HG03103 (cell line): ENCODE measurements around the gene CDKN1C.

Source experiments
- ATAC-seq: cut with Tn5 transposase; IDR thresholded peaks from one replicate; pipeline ENCODE4 v1.9.1; 2021; ENCODE audit warnings: low read depth; ENCODE audit not compliant: unreplicated experiment

Gene CDKN1C

DNA sequence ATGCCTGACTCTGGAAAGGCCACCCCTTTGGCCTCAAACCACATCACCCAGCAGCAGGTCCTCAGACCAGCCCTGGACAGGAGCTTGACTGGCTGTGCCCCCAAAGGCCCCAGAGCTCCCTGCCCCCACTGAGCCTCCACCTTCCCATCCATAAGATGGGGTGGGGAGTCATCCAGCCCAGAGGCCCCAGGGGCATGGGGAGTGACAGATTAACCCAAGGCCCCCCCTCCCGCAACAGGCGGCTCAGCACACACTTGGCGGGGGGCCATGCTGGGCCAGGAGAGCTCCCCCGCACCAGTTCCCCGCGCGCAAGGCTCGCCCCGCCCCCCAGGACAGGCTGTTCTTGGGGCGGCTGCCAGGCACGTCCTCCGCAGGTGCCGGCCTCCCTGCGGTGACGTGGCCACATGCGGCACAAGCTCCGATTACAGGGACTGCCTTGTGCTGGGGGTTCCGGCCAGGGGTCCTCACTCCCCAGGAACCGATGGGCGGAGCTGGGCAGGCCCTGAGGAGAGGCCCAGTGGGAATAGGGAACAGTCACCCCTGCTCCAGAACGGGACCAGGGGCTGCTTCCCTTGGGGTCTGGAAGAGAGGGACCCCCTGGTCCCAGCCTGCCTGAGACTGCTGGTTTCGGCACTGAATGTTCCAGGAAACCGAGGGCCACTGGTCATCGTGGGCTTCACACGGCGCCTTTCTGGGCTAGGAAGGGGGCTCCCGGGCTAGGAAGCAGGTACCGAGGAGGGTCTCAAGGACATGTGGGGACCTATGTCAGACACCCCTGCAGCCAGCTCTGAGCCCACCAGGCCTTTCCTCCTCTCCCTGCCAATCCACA, 5.1 kb upstream of the CDKN1C start:
- ATAC-seq: no peak

DNA sequence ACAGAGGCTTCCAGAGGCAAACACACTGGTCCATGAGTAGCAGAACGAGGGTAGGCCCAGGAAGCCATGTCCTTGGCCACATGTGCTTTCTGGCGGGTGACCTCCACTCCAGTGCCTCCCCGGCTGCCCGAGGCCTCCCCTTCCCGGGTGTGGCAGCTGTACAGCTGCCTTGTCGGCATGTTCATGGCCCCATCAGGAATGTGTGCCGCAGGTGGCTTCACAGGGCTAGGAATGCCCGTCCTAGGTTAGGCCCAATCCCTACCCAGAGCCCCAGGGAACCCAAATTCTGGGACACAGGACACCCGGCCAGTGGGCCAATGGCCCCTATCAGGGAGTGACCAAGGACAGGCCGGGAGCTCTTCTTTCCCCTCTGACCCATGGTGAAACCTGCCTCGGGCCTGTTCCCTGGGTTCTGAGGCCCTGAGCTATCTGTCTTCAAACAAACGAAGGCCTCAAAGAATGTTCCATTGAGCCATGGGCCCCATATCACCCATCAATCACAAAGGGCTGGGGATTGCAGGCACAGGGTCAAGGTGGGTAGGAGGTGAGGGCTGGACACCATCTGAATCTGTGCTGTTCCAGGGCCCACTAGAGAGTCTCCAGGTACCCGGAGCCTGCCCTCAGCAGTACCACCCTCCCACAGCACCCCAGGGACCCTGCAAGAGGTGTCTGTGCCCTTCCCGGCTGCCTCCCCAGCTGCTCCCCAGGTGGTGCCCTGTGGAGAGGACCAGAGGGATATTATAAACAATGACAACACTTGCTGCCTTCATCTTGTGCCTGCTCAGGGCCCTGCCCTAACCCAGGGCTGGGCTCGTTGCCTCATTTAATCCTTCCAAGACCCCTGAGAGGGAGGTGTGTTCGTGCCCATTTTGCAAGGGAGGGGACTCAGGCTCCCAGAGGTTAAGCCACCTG, 4.0 kb upstream of the CDKN1C start:
- ATAC-seq: no peak

DNA sequence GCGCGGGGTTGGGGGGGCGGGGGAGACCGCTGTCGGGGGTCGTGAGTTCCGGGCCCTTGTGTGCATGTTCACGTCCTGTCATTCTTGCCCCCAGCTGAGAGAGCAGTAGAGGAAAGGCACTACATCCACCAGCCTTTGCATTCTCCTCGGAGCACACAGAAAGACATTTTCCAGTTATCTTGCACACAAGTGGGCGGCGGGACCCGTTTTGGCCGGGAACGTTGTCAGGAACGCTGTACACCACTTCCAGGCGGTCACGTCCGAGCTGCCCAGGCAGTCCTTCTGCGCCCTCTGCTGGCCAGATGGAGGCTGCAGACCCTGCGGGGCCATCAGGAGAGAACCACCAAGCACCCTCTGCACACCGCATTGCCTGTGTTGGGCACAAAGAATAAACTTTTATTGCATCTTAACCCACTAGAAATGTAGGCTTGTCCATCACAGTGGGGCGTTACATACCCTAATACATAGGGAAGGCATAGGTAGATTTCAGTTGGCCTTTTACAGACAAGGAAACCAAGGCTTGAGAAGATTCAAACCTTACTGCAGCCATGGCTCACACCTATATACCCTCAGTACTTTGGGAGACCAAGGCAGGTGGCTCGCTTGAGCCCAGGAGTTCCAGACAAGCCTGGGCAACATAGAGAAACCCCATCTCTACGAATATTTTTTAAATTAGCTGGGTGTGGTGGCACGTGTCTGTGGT, 2.8 kb upstream of the CDKN1C start:
- ATAC-seq: no peak

DNA sequence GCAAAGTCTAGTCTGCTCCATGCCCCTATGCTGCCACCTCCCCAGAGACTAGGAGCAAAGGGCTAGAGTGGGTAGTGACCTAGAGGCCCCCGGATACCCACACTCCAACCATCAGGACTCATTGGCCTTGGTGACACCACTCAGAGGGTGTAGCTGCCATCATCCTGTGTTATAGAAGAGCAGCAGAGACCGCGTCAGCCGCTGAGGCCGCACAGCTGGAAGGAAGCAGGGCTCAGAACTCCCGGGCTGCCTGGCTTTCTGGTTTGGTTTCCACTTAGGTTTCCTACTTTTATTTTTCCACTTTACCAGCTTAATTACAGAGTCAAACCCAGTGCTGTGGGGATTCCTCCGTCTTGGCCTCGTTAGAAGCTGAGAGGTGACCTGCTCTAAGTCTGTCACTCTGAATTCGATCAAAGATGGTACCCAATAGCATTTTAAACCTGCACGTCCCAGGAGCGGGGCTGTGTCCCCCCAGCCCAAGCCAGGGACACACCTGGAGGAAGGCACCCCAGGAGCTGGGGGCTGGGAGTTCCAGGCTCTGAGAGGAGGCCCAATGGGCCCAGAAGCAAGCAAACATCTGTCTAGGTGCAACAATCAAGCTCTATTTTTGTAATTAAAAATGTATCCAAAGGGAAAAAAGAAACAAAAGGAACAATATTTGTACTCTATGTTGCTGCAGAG, 2.1 kb upstream of the CDKN1C start:
- no peak for ATAC-seq

DNA sequence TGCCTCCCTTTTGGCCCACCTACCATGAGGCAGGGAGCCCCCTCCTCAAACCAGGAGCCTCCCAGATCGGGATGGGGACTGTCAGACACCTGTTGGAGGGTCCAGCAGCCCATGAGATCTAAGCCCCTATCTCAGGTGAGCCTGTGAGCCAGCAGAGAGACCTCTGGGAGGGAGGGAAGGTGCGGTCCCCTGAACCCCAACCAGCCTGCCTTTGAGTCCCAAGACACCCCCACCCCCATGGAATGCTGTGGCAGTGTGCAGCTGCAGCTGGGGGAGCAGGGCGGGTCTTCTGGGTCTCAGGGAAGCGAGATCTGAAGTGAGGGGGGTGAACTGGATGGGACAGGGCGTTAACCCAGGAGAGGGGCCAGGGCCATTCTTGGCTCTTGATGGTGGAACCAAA, 1.4 kb upstream of the CDKN1C start:
- no peak for ATAC-seq

DNA sequence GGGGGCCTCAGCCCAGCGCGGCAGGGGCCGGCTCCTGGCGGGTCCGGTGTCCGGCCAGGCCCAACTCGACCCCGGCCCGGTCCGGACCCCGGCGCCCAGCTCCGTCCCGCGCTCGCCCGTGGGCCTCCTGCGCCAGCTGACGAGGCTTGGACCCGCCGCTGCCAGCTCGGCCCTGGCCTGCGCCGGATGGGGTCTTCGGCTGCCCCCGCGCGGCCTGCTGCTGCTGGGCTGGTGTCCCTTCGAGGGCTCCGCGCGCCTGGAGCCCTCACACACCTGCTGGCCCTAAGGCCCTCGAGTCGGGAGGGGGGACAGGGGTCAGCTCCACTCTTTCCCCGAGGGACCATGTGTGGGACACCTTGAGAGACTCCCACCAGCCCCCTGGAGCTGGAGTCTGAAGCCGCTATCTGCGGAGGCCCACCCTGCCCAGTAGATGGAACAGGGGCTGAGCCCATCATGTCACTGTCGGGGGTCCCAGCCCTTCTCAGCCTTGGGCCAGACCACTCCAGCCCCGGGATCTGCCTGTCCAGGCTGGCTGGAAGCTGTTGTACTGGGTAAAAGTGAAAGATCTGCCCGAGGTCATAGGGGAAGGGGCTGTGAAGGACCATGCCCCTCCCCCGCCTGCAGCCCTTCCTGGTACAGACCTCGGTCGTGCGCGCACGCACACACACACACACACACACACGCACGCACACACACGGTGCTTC, 768 bp upstream of the CDKN1C start:
- ATAC-seq: peak; percentile 12

DNA sequence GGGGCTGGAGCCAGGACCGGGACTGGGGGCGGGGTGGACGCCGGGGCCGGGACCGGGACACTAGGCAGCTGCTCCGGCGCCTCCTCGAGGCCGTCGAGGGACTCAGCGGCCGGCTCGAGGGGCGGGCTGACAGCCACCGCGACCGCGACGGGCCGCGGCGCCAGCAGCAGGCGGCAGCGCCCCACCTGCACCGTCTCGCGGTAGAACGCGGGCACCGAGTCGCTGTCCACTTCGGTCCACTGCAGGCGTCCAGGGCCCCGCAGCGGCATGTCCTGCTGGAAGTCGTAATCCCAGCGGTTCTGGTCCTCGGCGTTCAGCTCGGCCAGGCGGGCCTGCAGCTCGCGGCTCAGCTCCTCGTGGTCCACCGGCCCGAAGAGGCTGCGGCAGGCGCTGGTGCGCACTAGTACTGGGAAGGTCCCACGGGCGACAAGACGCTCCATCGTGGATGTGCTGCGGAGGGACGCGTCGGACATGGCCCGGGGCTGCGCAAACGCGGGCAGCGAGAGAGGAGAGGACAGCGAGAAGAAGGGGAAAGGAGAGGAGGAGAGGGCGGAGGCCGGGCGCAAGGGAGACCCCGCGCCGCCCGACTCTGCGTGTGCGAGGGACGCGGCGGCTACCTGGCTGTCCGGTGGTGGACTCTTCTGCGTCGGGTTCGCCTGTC, 428 bp downstream of the CDKN1C start:
- ATAC-seq: no peak

DNA sequence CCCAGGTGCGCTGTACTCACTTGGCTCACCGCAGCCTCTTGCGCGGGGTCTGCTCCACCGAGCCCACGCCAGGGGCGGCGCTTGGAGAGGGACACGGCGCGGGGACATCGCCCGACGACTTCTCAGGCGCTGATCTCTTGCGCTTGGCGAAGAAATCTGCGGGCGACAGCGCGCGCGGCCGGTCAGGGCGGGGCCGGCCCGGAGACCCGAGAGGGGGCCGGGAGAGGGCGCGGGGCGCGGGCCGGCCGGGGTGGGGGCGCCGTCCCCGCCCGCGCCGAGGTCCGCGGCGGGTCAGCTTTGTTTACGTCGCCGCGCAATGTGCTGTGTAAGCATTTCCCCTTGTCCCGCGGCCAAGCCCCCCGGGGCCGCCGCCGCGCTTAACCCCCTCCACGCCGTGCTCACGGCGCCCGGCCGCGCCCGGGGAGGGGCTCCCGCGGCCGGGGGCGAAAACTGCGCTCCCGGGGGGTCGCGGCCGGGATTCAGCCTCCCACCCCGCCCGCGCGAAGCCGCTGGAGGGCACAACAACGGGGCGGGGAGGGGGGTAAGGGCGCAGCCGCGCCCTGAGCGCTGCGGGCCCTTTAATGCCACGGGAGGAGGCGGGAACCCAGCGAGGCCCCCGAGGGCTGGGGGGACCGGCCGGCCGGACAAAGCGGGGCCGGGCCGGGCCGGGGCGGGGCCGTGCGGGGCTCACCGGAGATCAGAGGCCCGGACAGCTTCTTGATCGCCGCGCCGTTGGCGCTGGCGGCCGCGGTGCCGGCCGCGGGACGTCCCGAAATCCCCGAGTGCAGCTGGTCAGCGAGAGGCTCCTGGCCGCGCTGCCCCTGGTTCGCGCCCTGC, 1.4 kb downstream of the CDKN1C start:
- no peak for ATAC-seq

DNA sequence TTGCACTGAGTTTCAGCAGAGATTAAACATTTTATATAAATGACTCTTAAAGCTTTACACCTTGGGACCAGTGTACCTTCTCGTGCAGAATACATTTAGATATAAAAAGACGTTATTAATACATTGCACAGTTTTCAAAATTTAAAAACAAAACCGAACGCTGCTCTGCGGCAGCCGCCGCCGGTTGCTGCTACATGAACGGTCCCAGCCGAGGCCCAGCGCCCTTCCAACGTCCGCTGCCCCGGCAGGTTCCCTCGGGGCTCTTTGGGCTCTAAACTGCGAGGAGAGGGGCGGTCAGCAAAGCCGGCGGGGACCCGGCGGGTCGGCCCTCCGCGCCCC, 2.0 kb downstream of the CDKN1C start:
- no peak for ATAC-seq

DNA sequence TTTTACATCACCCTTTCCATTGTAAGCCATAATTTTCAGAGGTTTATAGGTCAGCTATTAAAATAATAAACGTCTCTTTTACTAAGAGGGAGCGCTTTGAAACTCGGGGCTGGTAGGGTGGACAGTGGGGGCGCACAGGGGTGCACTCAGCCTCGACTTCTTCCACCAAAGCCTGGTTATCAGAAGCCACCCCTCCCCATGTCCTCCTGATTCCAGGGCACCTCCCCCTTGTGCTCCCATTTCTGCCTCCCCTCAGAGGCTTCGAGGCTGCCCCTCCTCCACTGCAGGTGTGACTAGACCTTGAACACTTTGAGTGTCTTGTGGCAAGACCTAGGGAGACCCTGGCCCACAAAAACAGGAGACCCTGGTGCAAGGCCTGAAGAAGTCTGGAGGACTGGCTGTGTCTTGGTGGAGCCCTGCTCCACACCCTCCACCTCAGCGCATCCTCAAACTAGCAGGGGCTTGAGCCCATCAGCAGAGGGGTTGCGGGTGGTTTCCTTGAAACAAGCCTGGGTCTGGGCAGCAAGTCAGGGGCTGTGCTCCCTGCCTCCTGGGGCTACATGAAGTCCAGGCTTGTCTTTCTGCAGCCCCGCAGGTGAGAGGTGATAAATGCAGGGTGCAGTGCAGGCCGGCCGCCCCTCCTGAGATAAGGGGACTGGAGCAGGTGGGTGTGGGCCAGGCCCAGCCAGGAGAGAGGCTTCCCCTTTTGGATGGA, 3.0 kb downstream of the CDKN1C start:
- ATAC-seq: no peak

DNA sequence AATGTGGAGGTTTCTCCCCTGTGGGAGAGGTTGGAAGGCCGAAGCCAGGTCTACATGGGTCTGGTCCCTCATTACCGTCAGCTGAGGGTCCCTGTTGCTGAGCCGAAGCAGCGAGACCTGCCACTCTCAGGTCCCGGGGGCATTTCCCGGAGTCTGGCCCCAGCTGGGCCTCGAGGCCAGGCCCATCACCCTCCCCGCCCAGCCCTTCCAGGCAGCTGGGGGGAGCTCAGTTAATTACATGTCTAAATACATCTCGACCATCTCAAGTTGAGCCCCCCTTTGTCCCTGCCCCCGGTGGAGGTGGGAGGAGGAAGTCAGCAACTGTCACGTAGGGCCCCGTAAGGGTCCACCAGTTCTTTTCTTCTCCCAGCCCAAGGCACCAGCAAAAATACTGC, 3.6 kb downstream of the CDKN1C start:
- ATAC-seq: no peak

DNA sequence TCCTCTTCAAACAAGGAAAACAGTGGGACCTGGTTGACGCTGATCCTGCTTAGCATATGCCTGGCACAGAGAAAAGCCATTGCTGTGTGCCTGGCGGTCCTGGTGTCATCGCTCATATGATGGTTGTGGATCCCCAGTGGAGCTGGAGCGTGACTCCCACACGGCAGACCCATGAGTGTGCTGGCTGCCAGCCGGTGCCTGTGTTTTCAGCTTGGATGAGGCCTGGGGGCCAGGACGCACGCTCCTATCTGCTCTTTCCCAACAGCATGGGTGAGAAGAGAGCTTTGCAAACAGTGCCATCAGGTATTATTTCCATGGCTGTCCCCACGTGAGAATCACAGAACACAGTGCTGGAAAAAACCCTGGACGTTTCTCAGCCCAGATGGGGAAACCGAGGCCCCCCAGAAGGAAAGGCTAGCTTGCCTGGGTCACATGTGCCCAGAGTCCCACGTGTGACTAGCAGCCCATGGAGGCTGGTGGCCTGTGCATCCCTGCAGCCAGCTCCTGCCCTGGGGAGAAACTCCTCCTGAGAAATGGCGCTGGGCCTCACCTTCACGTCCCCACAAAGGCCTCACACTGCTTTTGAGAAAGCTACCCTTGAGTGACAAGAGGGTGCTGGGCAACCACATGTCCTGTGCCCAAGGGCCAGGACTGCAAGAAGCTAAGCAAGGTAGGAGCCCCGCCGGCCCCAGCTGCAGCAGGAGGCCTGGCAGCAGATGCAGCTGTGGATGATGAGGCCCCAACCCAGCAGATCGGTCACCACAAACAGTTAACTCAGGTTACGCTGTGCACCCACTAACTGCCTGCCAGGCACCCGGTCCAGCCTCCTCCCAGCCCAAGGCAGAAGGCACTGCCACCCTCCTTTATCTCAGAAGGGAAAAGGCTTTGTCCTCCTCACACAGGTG, 4.2 kb downstream of the CDKN1C start:
- ATAC-seq: no peak

DNA sequence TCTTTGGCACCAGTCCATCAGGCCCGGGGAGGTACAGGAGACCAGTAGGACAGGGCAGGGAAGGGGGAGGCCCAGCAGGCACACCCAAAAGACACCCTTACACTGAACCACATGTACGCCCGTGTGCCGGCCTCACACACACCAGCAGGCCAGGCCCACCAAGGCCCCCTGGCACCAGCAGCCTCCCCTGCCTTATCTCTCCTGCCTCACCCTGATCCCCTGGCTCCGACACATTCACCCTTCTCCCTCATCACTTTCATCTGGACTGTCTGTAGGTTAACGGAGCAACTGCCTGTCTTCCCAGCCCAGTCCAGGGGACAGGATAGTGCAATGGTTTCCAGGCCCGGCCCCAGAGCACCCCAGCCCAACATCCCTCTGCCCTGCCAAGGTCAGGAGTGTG, 4.9 kb downstream of the CDKN1C start:
- no peak for ATAC-seq

DNA sequence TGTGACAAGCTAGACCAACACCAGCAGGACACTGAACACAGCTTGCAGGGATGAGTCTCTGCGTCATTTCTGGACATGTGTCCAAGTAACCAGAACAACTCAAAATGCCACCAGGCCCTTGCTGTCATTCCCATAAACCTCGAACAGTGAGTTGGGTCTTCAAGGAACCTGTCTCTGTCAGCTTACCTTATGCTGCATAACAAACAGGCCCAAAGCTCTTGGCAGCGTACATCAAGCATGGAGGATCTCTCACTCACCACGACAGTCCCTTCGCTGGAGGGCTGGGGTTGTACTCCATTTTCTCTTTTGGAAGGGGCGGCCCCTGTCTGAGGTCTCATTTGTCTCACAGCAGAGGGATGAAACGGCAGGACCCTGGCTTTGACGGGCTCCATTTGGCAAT, 6.8 kb downstream of the CDKN1C start:
- ATAC-seq: no peak

DNA sequence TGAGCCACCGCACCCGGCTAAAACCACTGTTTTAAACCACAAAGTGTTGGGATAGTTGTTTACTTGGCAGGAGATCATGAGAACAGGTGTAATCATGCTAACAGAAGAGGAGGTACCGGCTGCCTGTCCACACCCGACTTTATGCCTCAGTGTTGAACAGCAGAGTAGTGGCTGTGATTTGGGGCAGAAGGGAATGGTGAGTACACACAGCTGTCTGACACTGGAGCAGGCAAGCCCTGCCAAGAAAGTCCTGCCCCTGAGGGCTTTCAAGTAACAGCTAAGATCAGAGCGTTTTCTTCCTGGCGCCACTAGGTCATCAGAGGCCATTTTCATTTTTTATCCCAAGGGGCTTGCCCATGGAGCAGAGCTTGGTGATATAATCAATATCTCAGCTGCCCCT, 8.1 kb downstream of the CDKN1C start:
- no peak for ATAC-seq

DNA sequence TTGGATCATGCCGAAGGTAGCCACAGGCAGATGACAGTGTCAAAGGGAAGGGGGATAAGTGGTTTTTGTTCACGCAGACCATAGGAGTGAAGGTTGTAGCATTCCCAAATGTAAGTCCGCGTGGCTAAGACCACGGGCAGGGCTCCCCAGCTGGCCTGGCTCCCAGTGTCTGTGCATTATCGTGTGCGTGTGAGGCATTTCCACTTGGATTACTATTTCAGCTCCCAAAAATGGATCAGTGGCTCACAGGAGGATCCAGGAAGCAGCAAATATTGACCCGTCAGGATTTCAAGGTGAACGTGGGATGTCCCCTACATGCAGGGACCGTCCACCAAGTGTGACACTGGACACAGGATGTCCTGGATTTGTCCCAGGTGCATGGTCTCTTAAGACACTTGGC, 10.6 kb downstream of the CDKN1C start:
- ATAC-seq: no peak
